ENCODE measurements around the gene IFNE.

GRCh38 chr9:21432672-21433425, 49.3 kb downstream of the IFNE start:
- TF ChIP-seq POLR2A (IDR thresholded peaks at IDR 0.05) (no peak), EP300 (IDR thresholded peaks at IDR 0.05) (no peak)

Data from stomach (tissue), 4 donors.